Panc1 (cell line): ENCODE measurements around the gene TMEM108.

Experiments
- CTCF ChIP-seq: fragments of 450-650 bp; IDR thresholded peaks from 2 replicates; pipeline ENCODE4 v1.5.1; 2017; ENCODE audit warnings: mild to moderate bottlenecking
- POLR2AphosphoS5 ChIP-seq: IDR thresholded peaks from 2 replicates; pipeline ENCODE4 v1.6.1; 2012; ENCODE audit warnings: mild to moderate bottlenecking, low read depth, low read length, moderate library complexity

GRCh38 chr3:133443649-133444422 lies 405.6 kb downstream of the TMEM108 start:
- TF ChIP-seq CTCF, result peak; percentile 63; the same call in 1 of the 2 replicates
- peak; percentile 94 for TF ChIP-seq POLR2AphosphoS5
